ENCODE results near the gene PAOX.

DNA sequence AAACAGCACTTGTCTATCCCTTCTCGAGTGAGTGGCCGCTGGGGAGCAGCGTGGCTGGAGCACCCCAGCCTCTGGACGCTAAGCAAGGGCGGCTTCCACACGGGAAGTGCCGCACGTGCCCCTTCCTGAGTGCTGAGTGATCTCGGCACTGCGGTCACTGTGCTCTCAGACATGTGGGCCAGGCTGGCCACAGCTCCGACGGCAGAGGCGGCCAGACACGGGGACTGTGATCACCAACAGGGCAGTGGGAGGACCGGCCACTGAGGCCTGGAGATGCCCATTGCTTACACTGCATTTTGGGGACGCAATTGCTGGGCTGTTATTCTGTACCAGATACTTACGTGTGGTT, 13.0 kb upstream of the PAOX start:
- TF ChIP-seq, protein P1, sequence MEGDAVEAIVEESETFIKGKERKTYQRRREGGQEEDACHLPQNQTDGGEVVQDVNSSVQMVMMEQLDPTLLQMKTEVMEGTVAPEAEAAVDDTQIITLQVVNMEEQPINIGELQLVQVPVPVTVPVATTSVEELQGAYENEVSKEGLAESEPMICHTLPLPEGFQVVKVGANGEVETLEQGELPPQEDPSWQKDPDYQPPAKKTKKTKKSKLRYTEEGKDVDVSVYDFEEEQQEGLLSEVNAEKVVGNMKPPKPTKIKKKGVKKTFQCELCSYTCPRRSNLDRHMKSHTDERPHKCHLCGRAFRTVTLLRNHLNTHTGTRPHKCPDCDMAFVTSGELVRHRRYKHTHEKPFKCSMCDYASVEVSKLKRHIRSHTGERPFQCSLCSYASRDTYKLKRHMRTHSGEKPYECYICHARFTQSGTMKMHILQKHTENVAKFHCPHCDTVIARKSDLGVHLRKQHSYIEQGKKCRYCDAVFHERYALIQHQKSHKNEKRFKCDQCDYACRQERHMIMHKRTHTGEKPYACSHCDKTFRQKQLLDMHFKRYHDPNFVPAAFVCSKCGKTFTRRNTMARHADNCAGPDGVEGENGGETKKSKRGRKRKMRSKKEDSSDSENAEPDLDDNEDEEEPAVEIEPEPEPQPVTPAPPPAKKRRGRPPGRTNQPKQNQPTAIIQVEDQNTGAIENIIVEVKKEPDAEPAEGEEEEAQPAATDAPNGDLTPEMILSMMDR (IDR thresholded peaks at IDR 0.05): no peak
- TF ChIP-seq EP300 (IDR thresholded peaks at IDR 0.05): no peak
- TF ChIP-seq POLR2A (IDR thresholded peaks at IDR 0.05): no peak
